ENCODE data around the gene NDUFA11. TPM values are rescaled to one million over a fixed set of nuclear protein-coding genes. Genes with fewer than 3 reads are reported as not detected.

The NDUFA11 gene
- total and polyA plus RNA-seq, 9 of the 15 experiments (the other 6 are each of a cell fraction or from before 2014, with no cell fraction given) = 63.3 to 486 (median 274) TPM

- POLR2A ChIA-PET = interaction anchor here (0.6 to 1.6 kb wide), 4 partner anchors 9 to 40 kb away, joined by 4 to 7 read pairs (median 6); no protein-coding TSS in a partner anchor
- H3K27ac ChIP-seq (ENCODE audit: extremely low read depth, low read depth, low read length) = no peak overlapping the region
- H3K4me1 ChIP-seq (replicated peaks in 1 of 2; ENCODE audit: control insufficient read depth in 2 of 2, insufficient read depth in 2 of 2, low read length in 2 of 2) = peaks cover 0 to 20% of the 10 kb centered on the region in 2 experiments; a peak in 2 of 5 replicates
- DNase-seq (ENCODE audit: extremely low read depth in 1 of 4, low spot score in 3 of 4) = no peak
- BruUV-seq (replicated peaks) = no TSS peak
- no peaks in the 10 kb centered on the region for H4K20me1 ChIP-seq (replicated peaks; ENCODE audit: control insufficient read depth, insufficient read depth, low read length)
- ATAC-seq = no peak
- H3K4me3 ChIP-seq = no peak overlapping the region
- WGBS (ENCODE audit: insufficient coverage, low coverage, missing lambda C conversion rate) = 83% methylated on average over 1 of the region's 1 CpG
- FAIRE-seq = no peak
- no peak overlapping the region for H3K4me2 ChIP-seq (ENCODE audit: insufficient read depth, low read length)
- no peaks in the 10 kb centered on the region for H3K79me2 ChIP-seq (ENCODE audit: control insufficient read depth, insufficient read depth, low read length)
- CTCF ChIA-PET (ENCODE audit: low intra/inter-chr PET ratio) = interaction anchor here (0.6 kb wide), 1 partner anchor 76 kb away, joined by 4 read pairs; no protein-coding TSS in a partner anchor
- H3K27me3 ChIP-seq (ENCODE audit: control insufficient read depth in 2 of 2, insufficient read depth in 2 of 2, low read length in 2 of 2) = no peaks in the 10 kb centered on the region
- no peaks in the 10 kb centered on the region for H3K9me3 ChIP-seq (replicated peaks; ENCODE audit: control insufficient read depth, insufficient read depth, low read depth, low read length)
- H3K9ac ChIP-seq (ENCODE audit: insufficient read depth in 1 of 2, low read depth in 2 of 2, low read length in 2 of 2) = no peak overlapping the region
- peaks cover 21% of the 10 kb centered on the region; the same call in 1 of the 3 replicates for H3K36me3 ChIP-seq (ENCODE audit: control insufficient read depth, insufficient read depth, low read length)
- no peaks in the 10 kb centered on the region for H3K9me1 ChIP-seq (ENCODE audit: control insufficient read depth, insufficient read depth, low read length)
- intact Hi-C loops (cut with micrococcal nuclease) (no loop called here), in situ Hi-C loops (cut with MboI) (no loop called here)
- H2AFZ ChIP-seq (ENCODE audit: low read depth, low read length) = no peak overlapping the region
- TF ChIP-seq CHD7 (IDR thresholded peaks at IDR 0.05; ENCODE audit: low read depth, low read length) (no peak), ELF4 (CRISPR knock-in tag; IDR thresholded peaks at IDR 0.05) (no peak), ZNF655 (CRISPR knock-in tag; IDR thresholded peaks at IDR 0.05) (no peak), TARDBP (IDR thresholded peaks at IDR 0.05) (no peak), SMAD3 (CRISPR knock-in tag; conservative IDR thresholded peaks at IDR 0.05) (no peak), MAFG (tag; conservative IDR thresholded peaks at IDR 0.05) (no peak), MIER1 (IDR thresholded peaks at IDR 0.05; ENCODE audit: low read depth) (no peak), ETS1 (conservative IDR thresholded peaks at IDR 0.05; ENCODE audit: control insufficient read depth, low read depth, low read length) (no peak), HEY1 (CRISPR knock-in tag; IDR thresholded peaks at IDR 0.05; ENCODE audit: borderline replicate concordance) (no peak)
These were observed 7.8 kb upstream of the NDUFA11 start for GRCh38 chr19:5911366-5911765.

Measured in K562 (cell line).